Mammary epithelial cell (primary cell): ENCODE results near the gene MICALL2.

Experiments
- CTCF ChIP-seq, 2 donors: IDR thresholded peaks in 1 of 2; conservative IDR thresholded peaks in 1 of 2; 2 replicates each; pipeline ENCODE4 v1.5.1; 2011 to 2012; ENCODE audit warnings: inconsistent platforms in 2 of 2, low read length in 2 of 2, mild to moderate bottlenecking in 2 of 2, control low read depth in 1 of 2, low read depth in 1 of 2; ENCODE audit not compliant: insufficient read depth in 1 of 2; ENCODE audit errors: extremely low read depth in 1 of 2
- EZH2 ChIP-seq: IDR thresholded peaks from 2 replicates; pipeline ENCODE4 v1.6.1; 2012; ENCODE audit warnings: low read length, inconsistent platforms, borderline replicate concordance

GRCh38 chr7:1423264-1423811 is 35.9 kb downstream of the MICALL2 start:
- TF ChIP-seq CTCF (conservative IDR thresholded peaks at IDR 0.05 in 1 of 2, IDR thresholded peaks at IDR 0.05 in 1 of 2; ENCODE audit: extremely low read depth in 1 of 2, insufficient read depth in 1 of 2, low read depth in 1 of 2, low read length in 2 of 2), result no peak
- peak; percentile 14 for TF ChIP-seq EZH2
